Calu3 (cell line): Measurements from ENCODE around the gene FBH1. TPM values are rescaled to one million over a fixed set of nuclear protein-coding genes. Genes with fewer than 3 reads are reported as not detected.
"Not testable (repeated sequence)": the region's sequence is repeated elsewhere in the genome, so short reads cannot be mapped to it uniquely, and the experiment has no call there.

Experiments used
- BruUV-seq: library from RNA; stranded (reverse); fragments of 400-500 nt; replicated peaks from 2 replicates; lab custom pipeline; 2021; lab: Mats Ljungman, UMichigan
- CTCF ChIA-PET: fragments of 300-600 bp; sonication (Branson Sonifier 250); formaldehyde crosslinking; loops from one replicate; lab custom pipeline; 2022; ENCODE audit warnings: antibody characterized with exemption; lab: Charles Lee
- DNase-seq: peaks from one replicate; pipeline ENCODE4 v3.0.0; 2022
- H3K27ac Mint-ChIP-seq: one replicate; pipeline ENCODE4 v1.8.0; 2022; ENCODE audit warnings: mixed read lengths; ENCODE audit not compliant: unreplicated experiment
- H3K27me3 Mint-ChIP-seq: one replicate; pipeline ENCODE4 v1.8.0; 2022; ENCODE audit warnings: mixed read lengths; ENCODE audit not compliant: unreplicated experiment
- H3K36me3 Mint-ChIP-seq: one replicate; pipeline ENCODE4 v1.8.0; 2022; ENCODE audit warnings: mild to moderate bottlenecking, moderate library complexity, mixed read lengths; ENCODE audit not compliant: insufficient read depth, unreplicated experiment
- H3K4me1 Mint-ChIP-seq: one replicate; pipeline ENCODE4 v1.8.0; 2022; ENCODE audit warnings: mild to moderate bottlenecking, low read depth, mixed read lengths; ENCODE audit not compliant: unreplicated experiment
- H3K4me3 Mint-ChIP-seq: one replicate; pipeline ENCODE4 v1.8.0; 2022; ENCODE audit warnings: mild to moderate bottlenecking, low read depth, moderate library complexity, mixed read lengths; ENCODE audit not compliant: unreplicated experiment
- H3K9me3 Mint-ChIP-seq: one replicate; pipeline ENCODE4 v1.8.0; 2022; ENCODE audit warnings: low read depth, mixed read lengths; ENCODE audit not compliant: unreplicated experiment
- intact Hi-C: fragments of 100-400 bp; cut with micrococcal nuclease; formaldehyde crosslinking; loops from one replicate; pipeline ENCODE4 v1.10.0; 2022; ENCODE audit not compliant: unreplicated experiment
- total RNA-seq: library from RNA; stranded (reverse); gene quantifications from 2 replicates; pipeline ENCODE4 v1.2.3, GENCODE V29; 2022
- TF ChIP-seq, protein P1 (sequence below): fragments of 200-600 bp; IDR thresholded peaks from one replicate; pipeline ENCODE4 v1.8.0; 2022; ENCODE audit warnings: antibody characterized with exemption; ENCODE audit not compliant: unreplicated experiment

The FBH1 gene
- total RNA-seq, 1 experiment from 2014 or later: 79.4 TPM

DNA sequence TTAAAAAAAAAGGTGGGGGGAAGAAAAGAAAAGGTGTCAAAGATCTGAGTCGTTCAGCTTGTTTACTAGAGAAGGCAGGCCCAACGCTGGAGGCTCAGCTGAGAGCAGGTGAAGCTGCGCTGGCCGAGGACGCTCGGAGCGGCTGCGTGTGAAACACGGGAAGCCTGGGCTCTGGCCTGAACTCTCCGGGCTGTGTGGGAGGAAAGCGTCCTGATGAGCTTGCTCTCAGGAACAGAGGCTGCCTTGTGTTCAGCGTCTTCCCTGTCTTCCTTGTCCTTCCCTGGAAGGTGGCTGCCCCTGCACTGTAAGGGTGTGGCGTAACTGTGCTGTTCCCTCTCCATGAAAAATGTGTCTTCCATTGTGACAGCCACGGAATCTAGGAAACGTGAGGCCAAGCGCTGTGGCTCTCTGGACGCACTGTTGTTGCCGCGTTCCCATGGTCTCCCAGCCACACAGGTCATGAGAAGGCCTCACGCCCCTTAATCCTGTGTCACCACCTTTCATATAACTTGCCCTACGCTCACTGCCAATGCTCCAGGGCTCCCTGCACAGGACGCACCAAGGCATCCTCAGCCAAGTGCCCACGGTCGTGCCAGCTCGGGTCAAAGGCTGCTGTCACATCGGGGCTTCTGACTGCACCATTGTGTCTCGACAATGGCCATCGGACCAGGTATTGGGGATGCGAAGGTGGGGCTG is 71.5 kb downstream of the FBH1 start:
- DNase-seq: no peak
- Mint-ChIP-seq H3K27me3 (no peaks in the 10 kb centered on the region), H3K27ac (no peak overlapping the region), H3K9me3 (no peaks in the 10 kb centered on the region), H3K36me3 (peaks cover 24% of the 10 kb centered on the region), H3K4me3 (no peak overlapping the region), H3K4me1 (peaks cover 28% of the 10 kb centered on the region)
- TF ChIP-seq, protein P1, sequence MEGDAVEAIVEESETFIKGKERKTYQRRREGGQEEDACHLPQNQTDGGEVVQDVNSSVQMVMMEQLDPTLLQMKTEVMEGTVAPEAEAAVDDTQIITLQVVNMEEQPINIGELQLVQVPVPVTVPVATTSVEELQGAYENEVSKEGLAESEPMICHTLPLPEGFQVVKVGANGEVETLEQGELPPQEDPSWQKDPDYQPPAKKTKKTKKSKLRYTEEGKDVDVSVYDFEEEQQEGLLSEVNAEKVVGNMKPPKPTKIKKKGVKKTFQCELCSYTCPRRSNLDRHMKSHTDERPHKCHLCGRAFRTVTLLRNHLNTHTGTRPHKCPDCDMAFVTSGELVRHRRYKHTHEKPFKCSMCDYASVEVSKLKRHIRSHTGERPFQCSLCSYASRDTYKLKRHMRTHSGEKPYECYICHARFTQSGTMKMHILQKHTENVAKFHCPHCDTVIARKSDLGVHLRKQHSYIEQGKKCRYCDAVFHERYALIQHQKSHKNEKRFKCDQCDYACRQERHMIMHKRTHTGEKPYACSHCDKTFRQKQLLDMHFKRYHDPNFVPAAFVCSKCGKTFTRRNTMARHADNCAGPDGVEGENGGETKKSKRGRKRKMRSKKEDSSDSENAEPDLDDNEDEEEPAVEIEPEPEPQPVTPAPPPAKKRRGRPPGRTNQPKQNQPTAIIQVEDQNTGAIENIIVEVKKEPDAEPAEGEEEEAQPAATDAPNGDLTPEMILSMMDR: no peak
- BruUV-seq: no TSS peak
- CTCF ChIA-PET: interaction anchor here (1.1 kb wide), 1 partner anchor 14 kb away, joined by 3 read pairs; no protein-coding TSS in a partner anchor
- intact Hi-C loops: no loop called here

GRCh38 chr10:5962358-5962940 is 72.4 kb downstream of the FBH1 start:
- H3K4me3 Mint-ChIP-seq, BruUV-seq, H3K9me3 Mint-ChIP-seq, CTCF ChIA-PET, intact Hi-C loops, H3K27ac Mint-ChIP-seq, DNase-seq, H3K27me3 Mint-ChIP-seq: not testable (repeated sequence)
- H3K36me3 Mint-ChIP-seq: peaks cover 27% of the 10 kb centered on the region
- H3K4me1 Mint-ChIP-seq: peaks cover 32% of the 10 kb centered on the region

- TF ChIP-seq, protein P1: no peak
- Mint-ChIP-seq H3K36me3 (peaks cover 30% of the 10 kb centered on the region), H3K27ac (no peak overlapping the region), H3K4me1 (peaks cover 35% of the 10 kb centered on the region), H3K27me3 (no peaks in the 10 kb centered on the region), H3K4me3 (no peak overlapping the region), H3K9me3 (no peaks in the 10 kb centered on the region)
- intact Hi-C loops: no loop called here
- DNase-seq: no peak
- CTCF ChIA-PET: no interaction called here
- no TSS peak for BruUV-seq
Observed at GRCh38 chr10:5963071-5963470, 73.0 kb downstream of the FBH1 start.

DNA sequence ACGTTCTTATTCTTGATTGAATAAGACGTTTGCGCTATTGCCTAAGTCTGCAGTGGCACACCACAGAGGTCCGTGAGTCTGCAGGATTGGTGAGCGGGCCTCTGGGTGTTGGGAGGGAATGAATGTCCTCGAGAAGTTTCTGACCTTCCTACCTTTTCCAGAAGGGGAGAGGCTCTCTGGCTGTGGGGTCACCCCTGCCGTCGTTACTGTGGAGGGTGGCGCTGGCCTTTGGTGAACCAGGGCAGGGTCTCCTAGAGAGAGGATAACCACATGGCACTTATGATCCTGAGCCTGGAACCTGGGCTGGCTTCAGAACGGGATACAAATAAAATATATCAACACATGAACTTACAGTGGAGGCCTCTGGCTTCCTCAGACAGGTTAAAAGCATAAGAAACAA is 73.5 kb downstream of the FBH1 start:
- no peak for DNase-seq
- Mint-ChIP-seq H3K27ac (no peak overlapping the region), H3K27me3 (no peaks in the 10 kb centered on the region), H3K4me3 (no peak overlapping the region), H3K36me3 (peaks cover 32% of the 10 kb centered on the region), H3K4me1 (peaks cover 38% of the 10 kb centered on the region), H3K9me3 (no peaks in the 10 kb centered on the region)
- BruUV-seq: no TSS peak
- intact Hi-C loops: no loop called here
- CTCF ChIA-PET: no interaction called here
- TF ChIP-seq, protein P1: no peak

DNA sequence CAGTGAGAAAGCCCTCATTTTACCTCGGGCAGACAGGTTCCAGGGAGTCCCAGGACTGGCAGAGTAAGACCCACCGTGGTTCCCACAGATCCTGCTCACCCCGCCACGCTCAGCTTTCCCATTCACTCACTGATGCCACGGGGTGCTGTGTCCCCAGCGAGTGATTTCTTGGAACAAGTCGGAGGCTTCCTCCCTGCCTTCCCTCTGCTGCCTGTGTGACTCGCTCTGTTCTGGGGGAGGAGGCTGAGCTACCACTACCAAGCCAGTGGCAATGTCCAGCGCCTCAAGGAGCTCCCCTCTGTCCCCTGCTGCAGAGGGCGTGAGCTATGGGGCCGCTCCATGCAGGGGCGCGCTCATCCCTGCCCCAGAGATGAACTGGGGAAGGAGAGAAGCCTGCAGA is 74.7 kb downstream of the FBH1 start:
- intact Hi-C loops: no loop called here
- Mint-ChIP-seq H3K36me3 (peaks cover 35% of the 10 kb centered on the region), H3K4me3 (no peak overlapping the region), H3K27me3 (no peaks in the 10 kb centered on the region), H3K4me1 (peaks cover 35% of the 10 kb centered on the region), H3K27ac (no peak overlapping the region), H3K9me3 (no peaks in the 10 kb centered on the region)
- CTCF ChIA-PET: no interaction called here
- BruUV-seq: no TSS peak
- TF ChIP-seq, protein P1: no peak
- DNase-seq: no peak
